Raji (cell line): ENCODE data around the gene PTPRD.

Experiments used
- POLR2A ChIP-seq: IDR thresholded peaks from 2 replicates; pipeline ENCODE4 v1.6.1; 2011; ENCODE audit warnings: low read depth, low read length, control low read depth; ENCODE audit not compliant: insufficient read depth

PTPRD gene

GRCh38 chr9:9729082-9729481, 883.7 kb downstream of the PTPRD start:
- no peak for TF ChIP-seq POLR2A

GRCh38 chr9:9719373-9720112, 893.3 kb downstream of the PTPRD start:
- TF ChIP-seq POLR2A = no peak

GRCh38 chr9:9718691-9719090, 894.1 kb downstream of the PTPRD start:
- no peak for TF ChIP-seq POLR2A

GRCh38 chr9:9679433-9679832, 933.4 kb downstream of the PTPRD start:
- no peak for TF ChIP-seq POLR2A

GRCh38 chr9:9674461-9674860, 938.3 kb downstream of the PTPRD start:
- TF ChIP-seq POLR2A = no peak

- TF ChIP-seq POLR2A = no peak
These were observed 942.3 kb downstream of the PTPRD start for GRCh38 chr9:9670454-9670853.

- TF ChIP-seq POLR2A = no peak
These were observed 967.8 kb downstream of the PTPRD start for GRCh38 chr9:9645006-9645405.

- no peak for TF ChIP-seq POLR2A
These were observed 981.5 kb downstream of the PTPRD start for GRCh38 chr9:9631284-9631683.

GRCh38 chr9:9625248-9625647, 987.6 kb downstream of the PTPRD start:
- TF ChIP-seq POLR2A = no peak

GRCh38 chr9:9623506-9623905, 989.3 kb downstream of the PTPRD start:
- TF ChIP-seq POLR2A = no peak

- no peak for TF ChIP-seq POLR2A
These were observed 991.4 kb downstream of the PTPRD start for GRCh38 chr9:9621355-9621940.

GRCh38 chr9:9620736-9621135, 992.1 kb downstream of the PTPRD start:
- no peak for TF ChIP-seq POLR2A

GRCh38 chr9:9615086-9615485, 997.7 kb downstream of the PTPRD start:
- no peak for TF ChIP-seq POLR2A

GRCh38 chr9:9614607-9615006, 998.2 kb downstream of the PTPRD start:
- TF ChIP-seq POLR2A = no peak

- TF ChIP-seq POLR2A = no peak
These were observed 1000.0 kb downstream of the PTPRD start for GRCh38 chr9:9612755-9613154.

GRCh38 chr9:9612270-9612669, 1000.5 kb downstream of the PTPRD start:
- peak; percentile 22; the same call in 1 of the 2 replicates for TF ChIP-seq POLR2A

- TF ChIP-seq POLR2A = no peak
These were observed 1007.1 kb downstream of the PTPRD start for GRCh38 chr9:9605681-9606080.
